Gastrocnemius medialis (tissue), 4 donors: Measurements from ENCODE around the gene MPHOSPH9.

Experiments used
- POLR2A ChIP-seq, 2 donors: fragments of 450-650 bp; IDR thresholded peaks; one replicate each; pipeline ENCODE4 v1.6.1; 2017; ENCODE audit warnings: antibody characterized with exemption in 2 of 2, mild to moderate bottlenecking in 2 of 2, moderate library complexity in 2 of 2
- TF ChIP-seq, protein P1 (sequence below), 5 experiments: fragments of 450-650 bp in 3 of 5; fragments of 200-600 bp in 2 of 5; sonication (generic) in 2 of 5; IDR thresholded peaks in 4 of 5; conservative IDR thresholded peaks in 1 of 5; 1 replicate in 4 of 5; 2 replicates in 1 of 5; pipeline ENCODE4 v1.5.1; 2016 to 2019; ENCODE audit warnings: antibody characterized with exemption in 5 of 5, mild to moderate bottlenecking in 3 of 5, moderate library complexity in 3 of 5

- no peak for TF ChIP-seq POLR2A (IDR thresholded peaks at IDR 0.05)
- TF ChIP-seq, protein P1, sequence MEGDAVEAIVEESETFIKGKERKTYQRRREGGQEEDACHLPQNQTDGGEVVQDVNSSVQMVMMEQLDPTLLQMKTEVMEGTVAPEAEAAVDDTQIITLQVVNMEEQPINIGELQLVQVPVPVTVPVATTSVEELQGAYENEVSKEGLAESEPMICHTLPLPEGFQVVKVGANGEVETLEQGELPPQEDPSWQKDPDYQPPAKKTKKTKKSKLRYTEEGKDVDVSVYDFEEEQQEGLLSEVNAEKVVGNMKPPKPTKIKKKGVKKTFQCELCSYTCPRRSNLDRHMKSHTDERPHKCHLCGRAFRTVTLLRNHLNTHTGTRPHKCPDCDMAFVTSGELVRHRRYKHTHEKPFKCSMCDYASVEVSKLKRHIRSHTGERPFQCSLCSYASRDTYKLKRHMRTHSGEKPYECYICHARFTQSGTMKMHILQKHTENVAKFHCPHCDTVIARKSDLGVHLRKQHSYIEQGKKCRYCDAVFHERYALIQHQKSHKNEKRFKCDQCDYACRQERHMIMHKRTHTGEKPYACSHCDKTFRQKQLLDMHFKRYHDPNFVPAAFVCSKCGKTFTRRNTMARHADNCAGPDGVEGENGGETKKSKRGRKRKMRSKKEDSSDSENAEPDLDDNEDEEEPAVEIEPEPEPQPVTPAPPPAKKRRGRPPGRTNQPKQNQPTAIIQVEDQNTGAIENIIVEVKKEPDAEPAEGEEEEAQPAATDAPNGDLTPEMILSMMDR (IDR thresholded peaks at IDR 0.05 in 4 of 5, conservative IDR thresholded peaks at IDR 0.05 in 1 of 5), result no peak
Measured at GRCh38 chr12:123134826-123135225, 98.1 kb downstream of the MPHOSPH9 start.
